Measurements from ENCODE around the gene KAZN. TPM values are rescaled to one million over a fixed set of nuclear protein-coding genes. Genes with fewer than 3 reads are reported as not detected.

The KAZN gene
- total and polyA plus RNA-seq, 2 of the 8 experiments (the other 6 are each of a cell fraction or from before 2014, with no cell fraction given): 3.7 to 11.8 TPM

GRCh38 chr1:14655385-14655784, 56.9 kb downstream of the KAZN start (continued):
- TF ChIP-seq USF2 (IDR thresholded peaks at IDR 0.05; ENCODE audit: low read length) (no peak), SUZ12 (IDR thresholded peaks at IDR 0.05; ENCODE audit: low read length) (no peak), TEAD4 (IDR thresholded peaks at IDR 0.05; ENCODE audit: low read depth, low read length) (no peak), CBX8 (IDR thresholded peaks at IDR 0.05; ENCODE audit: borderline replicate concordance, low read depth, low read length) (no peak), SIN3A (conservative IDR thresholded peaks at IDR 0.05 in 1 of 2, IDR thresholded peaks at IDR 0.05 in 1 of 2; ENCODE audit: low read depth in 1 of 2, low read length in 2 of 2) (no peak)
